Inflammatory macrophage treated with lipopolysaccharide for 1 hour (primary cell): ENCODE results near the gene PSMB8.
"Not testable (repeated sequence)": the region's sequence is repeated elsewhere in the genome, so short reads cannot be mapped to it uniquely, and the experiment has no call there.

ENCODE experiments used
- DNase-seq, 2 donors: peaks; one replicate each; pipeline ENCODE4 v3.0.0-alpha.2; 2020 to 2022

PSMB8 gene

DNA sequence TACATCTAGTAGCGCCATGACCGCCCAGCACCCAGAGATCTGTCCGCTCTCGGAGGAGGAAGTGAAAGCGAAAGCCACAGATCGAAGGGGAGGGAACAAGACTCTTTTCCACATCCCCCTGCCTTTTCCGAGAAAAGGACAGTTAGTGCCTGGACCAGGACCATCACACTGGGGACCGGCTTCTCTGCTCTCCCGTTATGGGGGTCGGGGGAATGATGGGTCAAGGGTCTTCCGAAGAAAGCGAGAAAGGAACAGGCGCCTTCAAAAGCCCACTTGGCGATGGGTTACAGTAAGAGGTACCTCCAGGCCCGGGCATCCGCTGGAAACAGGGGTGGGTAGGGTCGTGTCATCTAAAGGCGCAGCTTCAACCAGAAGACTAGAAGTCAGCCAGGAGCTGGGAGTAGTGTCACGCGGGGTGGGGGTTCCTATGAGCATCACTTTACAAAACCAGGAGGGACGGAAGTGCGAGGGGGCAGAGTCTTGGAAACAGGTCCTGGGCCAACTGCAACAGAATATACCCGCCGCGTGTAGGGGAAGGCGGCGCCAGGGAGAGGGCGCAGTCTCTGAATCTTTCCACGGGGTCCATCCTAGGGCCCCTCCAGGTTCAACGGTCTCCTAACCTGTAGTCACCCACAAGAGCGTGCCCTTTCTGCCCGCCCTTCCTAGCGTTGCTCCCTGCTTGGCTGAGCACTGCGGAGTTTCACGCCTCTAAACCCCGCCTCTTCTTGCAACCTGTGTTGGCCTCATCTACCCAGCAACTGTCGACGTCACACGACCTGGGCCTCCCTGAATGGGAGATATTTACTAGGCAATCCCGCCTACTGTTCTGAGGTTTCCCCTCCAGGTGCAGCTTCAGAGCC lies at the start of gene PSMB8:
Gene PSMB8 (minus strand): TSS at position 69 of the 860 bp plus-strand sequence. CDS start 51 bp downstream, at position 18.
- DNase-seq = peak; percentile 92 to 99

- peak; percentile 40 to 59 for DNase-seq
Measured at GRCh38 chr6:32890831-32891230, 47.0 kb upstream of the PSMB8 start.

- DNase-seq = no peak
Measured at GRCh38 chr6:32889533-32889932, 45.7 kb upstream of the PSMB8 start.

GRCh38 chr6:32888576-32888975 lies 44.7 kb upstream of the PSMB8 start:
- no peak for DNase-seq

- DNase-seq = no peak
Measured at GRCh38 chr6:32887616-32888015, 43.8 kb upstream of the PSMB8 start.

GRCh38 chr6:32886681-32887383 lies 43.0 kb upstream of the PSMB8 start:
- DNase-seq = no peak

- DNase-seq = peak; percentile 70 to 97
Measured at GRCh38 chr6:32885698-32886286, 41.9 kb upstream of the PSMB8 start.

DNA sequence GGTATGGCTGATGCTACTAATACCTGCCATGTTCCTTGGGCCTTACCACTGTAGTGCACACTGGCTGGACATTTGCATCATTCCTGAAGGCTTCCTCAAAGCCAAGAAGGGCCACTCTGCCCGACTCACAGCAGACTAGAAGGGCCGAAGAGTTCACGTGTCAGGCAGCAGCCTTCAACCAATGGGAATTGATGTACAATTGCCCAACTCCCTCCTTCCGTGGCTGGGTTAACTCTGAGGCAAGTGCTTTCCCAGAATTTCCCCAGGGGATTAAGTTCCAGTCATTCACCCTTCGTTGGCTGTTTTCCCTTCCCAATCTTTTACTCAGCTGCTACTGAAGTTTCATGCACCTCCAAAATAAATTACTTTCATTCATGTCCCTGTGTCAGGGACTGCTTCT lies 39.9 kb upstream of the PSMB8 start:
- DNase-seq = peak; percentile 78 to 86

GRCh38 chr6:32882879-32883250 lies 39.0 kb upstream of the PSMB8 start:
- no peak for DNase-seq

- not testable (repeated sequence) for DNase-seq
Measured at GRCh38 chr6:32880962-32881361, 37.1 kb upstream of the PSMB8 start.

- DNase-seq = peak in 1 of 2 donors; percentile 38
Measured at GRCh38 chr6:32879691-32880090, 35.8 kb upstream of the PSMB8 start.

DNA sequence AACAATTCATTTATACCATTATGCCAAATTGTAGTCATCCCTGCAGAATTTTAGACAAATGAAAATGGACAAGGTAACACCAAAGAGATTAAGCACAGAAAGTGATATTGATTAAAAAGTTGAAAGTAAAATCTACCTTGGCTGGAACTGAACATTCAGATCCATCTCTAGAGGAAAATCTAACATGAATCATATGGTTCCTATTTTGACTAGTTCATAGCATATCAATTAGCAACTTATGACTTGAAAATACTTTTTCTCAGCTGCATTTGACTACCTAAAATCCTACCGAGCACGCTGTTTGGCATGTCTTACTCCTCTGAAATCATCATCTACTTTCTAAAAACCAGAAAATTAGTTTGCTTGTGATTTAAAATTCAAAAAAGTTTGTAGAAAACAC lies 32.8 kb upstream of the PSMB8 start:
- no peak for DNase-seq

DNA sequence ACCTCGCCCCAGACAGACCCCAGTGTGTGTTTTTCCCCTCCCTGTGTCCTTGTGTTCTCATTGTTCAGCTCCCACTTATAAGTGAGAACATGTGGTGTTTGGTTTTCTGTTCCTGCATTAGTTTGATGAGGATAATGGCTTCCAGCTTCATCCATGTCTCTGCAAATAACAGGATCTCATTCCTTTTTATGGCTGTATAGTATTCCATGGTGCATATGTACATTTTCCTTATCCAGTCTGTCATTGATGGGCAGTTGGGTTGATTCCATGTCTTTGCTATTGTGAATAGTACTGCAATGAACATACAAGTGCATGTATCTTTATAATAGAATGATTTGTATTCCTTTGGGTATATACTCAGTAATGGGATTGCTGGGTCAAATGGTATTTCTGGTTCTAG lies 30.1 kb upstream of the PSMB8 start:
- DNase-seq = not testable (repeated sequence)

- peak; percentile 69 to 97 for DNase-seq
Measured at GRCh38 chr6:32868257-32868788, 24.5 kb upstream of the PSMB8 start.

DNA sequence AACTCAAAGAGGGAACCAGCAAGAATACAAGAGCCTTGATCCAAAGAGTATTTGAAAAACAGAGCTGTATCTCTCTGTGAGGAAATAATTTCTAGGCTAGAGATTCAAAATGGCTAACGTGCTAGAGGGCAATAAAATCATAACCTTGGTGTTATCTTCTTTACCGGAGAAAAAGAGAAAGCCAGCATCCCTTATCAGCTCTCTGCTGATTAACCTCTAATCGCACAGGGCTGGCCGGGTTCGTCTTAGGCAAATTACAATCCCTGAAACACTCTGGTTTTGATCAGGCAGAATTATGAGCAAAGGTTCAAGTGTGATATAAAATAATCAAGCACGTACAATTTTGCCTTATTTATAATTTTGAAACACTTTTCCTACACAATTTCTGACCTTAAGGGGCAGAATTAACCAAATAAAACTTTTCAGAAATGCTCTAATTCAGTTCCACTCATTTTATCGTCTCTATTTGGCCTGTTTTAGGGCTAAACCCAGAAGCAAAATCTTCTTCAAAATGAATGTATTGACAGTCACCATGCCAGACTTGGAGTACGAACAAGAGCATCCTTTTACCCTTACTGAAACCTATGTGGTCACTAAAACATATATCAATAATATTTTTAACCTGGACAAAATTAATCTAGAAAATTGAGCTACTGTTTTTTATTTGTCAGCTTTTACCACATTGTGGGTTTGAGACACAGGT lies 23.9 kb upstream of the PSMB8 start:
- DNase-seq = no peak

GRCh38 chr6:32867022-32867477 lies 23.2 kb upstream of the PSMB8 start:
- no peak for DNase-seq

- no peak for DNase-seq
Measured at GRCh38 chr6:32865724-32866443, 22.0 kb upstream of the PSMB8 start.

DNA sequence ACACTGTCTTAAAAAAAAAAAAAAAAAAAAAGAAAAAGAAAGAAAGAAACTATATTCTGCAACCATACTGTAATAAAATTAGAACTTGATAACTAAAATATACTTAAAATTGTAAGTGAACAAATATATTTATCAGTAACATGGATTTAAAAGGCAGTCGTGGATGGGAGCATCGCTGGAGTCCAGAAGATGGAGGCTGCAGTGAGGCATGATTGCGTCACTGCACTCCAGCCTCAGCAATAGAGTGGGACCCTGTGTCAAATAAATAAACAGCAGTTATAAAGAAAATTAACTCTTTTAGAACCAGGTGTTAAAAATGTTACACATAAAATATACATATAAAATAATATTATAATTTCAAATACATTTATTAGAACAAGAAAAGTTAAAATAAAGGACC lies 18.9 kb upstream of the PSMB8 start:
- no peak for DNase-seq

DNA sequence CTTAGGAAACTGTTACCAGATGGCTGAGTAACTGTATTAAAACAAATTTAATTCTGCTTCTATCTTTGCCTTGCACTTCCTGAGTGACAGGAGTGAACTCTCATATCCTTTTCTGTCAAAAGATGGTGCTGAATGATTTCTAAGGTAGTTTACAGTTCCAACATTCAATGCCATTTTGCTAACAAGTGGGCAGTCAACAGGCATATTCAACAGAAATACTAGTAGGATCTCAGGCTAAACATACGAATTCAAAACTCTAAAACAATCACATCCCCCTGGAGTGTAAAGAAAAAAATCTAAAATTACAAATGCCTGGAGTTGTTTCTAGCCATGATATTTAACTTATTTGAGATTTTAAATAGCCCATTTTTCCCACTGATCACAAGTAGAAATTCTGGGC lies 16.8 kb upstream of the PSMB8 start:
- no peak for DNase-seq

DNA sequence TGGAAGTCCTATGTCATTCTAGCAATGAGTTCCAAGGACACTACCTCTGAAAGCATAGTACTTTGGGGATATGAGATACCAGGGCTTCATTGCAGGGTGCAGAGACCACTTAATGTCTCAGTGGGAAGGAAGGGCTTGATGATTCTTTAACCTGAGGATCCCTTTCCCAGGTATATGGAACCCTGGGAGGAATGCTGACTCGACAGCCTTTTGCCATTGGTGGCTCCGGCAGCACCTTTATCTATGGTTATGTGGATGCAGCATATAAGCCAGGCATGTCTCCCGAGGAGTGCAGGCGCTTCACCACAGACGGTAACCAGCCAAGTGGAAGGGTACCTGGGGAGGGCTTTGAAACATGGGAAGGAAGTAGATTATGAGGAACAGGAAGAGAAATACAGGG lies 14.3 kb upstream of the PSMB8 start:
- DNase-seq = no peak

DNA sequence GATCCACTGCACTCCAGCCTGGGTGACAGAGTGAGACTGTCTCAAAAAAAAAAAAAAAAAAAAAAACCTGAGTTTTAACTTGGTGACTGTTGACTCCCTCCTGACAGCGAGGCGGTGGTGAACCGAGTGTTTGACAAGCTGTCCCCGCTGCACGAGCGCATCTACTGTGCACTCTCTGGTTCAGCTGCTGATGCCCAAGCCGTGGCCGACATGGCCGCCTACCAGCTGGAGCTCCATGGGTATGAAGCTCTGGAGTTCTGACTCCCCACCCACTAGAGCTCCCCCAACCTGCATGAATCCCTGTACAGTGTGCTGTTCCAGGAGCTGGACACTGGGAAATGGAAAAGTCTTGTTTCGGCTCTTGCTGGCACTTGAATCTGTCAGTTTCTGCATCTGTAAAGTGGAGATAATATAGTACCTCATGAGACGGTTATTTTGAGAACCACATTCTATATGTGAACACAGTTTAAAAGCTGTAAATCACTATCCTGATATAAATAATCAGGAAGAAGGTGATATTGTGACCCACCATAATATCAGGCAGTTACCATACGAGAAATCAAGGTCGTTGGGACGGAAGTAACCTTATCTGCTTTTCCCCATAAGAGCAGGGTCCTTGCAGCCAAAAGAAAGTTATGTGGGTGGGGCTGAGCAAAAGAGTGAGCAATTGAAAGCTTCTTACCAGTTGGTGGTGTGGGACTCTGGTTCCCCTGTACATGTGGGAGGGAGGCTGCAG lies 13.5 kb upstream of the PSMB8 start:
- DNase-seq = no peak
